SK-N-SH (cell line): ENCODE results near the gene WWP2.

ENCODE experiments used
- CTCF ChIP-seq: fragments of 200-600 bp; sonication (generic); IDR thresholded peaks from 2 replicates; pipeline ENCODE4 v1.6.1; 2017; ENCODE audit warnings: antibody characterized with exemption, mild to moderate bottlenecking, moderate library complexity
- POLR2AphosphoS5 ChIP-seq: IDR thresholded peaks from 2 replicates; pipeline ENCODE4 v1.6.1; 2012; ENCODE audit warnings: low read depth, low read length

- no peak for TF ChIP-seq POLR2AphosphoS5
- no peak for TF ChIP-seq CTCF
These were observed 78.8 kb downstream of the WWP2 start for GRCh38 chr16:69840975-69841374.
